Measurements from ENCODE around the gene MAP2K4.
A peak's percentile ranks its signal among the peaks of the same experiment; 100 is the strongest.

MAP2K4 gene

DNA sequence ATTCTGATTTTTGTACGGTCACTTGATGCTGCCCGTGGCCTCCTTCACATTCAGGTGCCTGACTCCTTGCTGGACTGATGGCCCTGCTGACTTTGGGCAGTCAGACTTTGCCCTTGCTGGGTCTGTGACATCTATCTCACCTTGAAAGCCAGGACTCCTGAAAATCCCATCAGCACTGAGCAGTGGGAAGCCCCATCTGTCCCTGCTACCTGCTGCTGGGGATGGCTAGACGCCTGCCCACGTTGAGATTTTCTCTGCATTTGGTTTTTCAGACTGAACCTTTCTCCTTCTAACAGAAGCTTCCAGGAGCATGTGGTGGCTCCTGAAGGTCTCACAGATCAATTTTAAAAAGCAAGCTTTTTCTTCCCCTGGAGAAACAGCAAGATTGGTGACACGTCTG is 13.2 kb upstream of the MAP2K4 start:
- TF ChIP-seq, protein P1, sequence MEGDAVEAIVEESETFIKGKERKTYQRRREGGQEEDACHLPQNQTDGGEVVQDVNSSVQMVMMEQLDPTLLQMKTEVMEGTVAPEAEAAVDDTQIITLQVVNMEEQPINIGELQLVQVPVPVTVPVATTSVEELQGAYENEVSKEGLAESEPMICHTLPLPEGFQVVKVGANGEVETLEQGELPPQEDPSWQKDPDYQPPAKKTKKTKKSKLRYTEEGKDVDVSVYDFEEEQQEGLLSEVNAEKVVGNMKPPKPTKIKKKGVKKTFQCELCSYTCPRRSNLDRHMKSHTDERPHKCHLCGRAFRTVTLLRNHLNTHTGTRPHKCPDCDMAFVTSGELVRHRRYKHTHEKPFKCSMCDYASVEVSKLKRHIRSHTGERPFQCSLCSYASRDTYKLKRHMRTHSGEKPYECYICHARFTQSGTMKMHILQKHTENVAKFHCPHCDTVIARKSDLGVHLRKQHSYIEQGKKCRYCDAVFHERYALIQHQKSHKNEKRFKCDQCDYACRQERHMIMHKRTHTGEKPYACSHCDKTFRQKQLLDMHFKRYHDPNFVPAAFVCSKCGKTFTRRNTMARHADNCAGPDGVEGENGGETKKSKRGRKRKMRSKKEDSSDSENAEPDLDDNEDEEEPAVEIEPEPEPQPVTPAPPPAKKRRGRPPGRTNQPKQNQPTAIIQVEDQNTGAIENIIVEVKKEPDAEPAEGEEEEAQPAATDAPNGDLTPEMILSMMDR (IDR thresholded peaks at IDR 0.05; ENCODE audit: control insufficient read depth, extremely low read depth, insufficient read depth): no peak
- no peak overlapping the region for H3K4me3 ChIP-seq (ENCODE audit: low read depth, low read length)

DNA sequence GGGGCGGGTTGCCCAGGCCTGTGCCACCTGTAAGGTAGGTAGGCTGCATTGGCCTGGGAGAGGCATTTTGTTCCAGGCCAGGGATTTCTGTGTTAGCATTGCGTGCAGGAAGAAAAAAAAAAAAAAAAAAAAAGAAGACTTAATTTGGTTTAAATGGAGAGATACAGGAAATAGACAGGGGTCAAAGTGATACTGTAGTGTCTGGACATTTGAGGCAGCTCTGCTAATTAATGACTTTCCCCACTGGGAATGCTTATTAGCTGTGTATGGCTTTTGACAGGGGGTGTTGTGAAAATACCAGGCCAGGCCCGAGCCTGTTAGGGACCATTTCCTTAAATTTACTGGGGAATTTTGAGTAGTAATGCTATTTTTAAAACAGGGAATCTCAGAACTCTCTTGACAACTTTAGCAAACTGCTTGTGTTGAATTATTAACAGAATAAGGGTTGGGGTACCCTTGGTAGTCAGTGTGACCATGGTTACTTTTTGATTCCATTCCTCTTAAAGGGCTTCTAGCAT is 1.0 kb downstream of the MAP2K4 start:
- TF ChIP-seq, protein P1 (IDR thresholded peaks at IDR 0.05; ENCODE audit: control insufficient read depth, extremely low read depth, insufficient read depth): no peak
- no peak for DNase-seq (ENCODE audit: low read depth)
- H3K4me3 ChIP-seq (ENCODE audit: low read depth, low read length): peak overlapping the region; percentile 64

More for the DNA sequence above, 13.2 kb upstream of the MAP2K4 start:
- DNase-seq (ENCODE audit: low read depth): no peak

DNA sequence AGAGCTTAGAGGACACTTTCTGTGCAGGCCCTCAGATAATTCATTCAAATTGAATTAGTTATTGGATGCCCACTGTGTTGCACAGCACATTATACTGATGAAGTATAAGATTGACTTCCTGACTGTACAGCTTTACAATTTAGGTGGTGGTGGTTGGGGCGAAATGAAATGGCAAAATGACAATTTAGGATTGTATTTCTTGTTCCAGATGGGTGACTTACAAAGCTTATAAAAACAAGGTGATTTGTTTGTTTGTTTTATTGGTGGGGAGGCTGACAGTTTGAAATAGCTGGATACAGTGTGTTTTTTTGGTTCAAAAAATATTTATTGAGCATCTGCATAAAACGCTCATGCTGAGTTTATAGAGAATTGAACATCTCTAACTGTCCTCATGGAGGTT is 1.6 kb downstream of the MAP2K4 start:
- TF ChIP-seq, protein P1 (IDR thresholded peaks at IDR 0.05; ENCODE audit: control insufficient read depth, extremely low read depth, insufficient read depth): no peak
- peak overlapping the region; percentile 64 for H3K4me3 ChIP-seq (ENCODE audit: low read depth, low read length)
- no peak for DNase-seq (ENCODE audit: low read depth)

DNA sequence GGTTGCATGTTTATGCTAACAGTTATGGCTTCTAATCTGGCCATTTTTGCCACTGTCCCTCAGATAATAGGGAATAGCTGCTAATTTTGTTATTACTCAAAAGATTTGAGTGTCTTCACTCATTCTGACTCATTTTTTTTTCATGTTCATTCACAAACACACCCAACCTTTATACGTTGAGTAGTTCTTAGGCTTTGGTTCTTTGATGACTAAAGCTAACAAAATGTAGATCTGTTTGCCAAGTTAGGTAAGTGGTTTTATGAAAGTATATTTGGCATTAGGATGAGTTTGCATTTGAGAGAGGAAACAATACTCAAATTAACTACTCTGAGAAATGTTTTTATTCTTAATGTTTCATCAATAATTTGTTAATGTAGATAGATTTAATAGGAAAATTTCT is 3.6 kb downstream of the MAP2K4 start:
- DNase-seq (ENCODE audit: low read depth): peak; percentile 48
- TF ChIP-seq, protein P1 (IDR thresholded peaks at IDR 0.05; ENCODE audit: control insufficient read depth, extremely low read depth, insufficient read depth): no peak
- no peak overlapping the region for H3K4me3 ChIP-seq (ENCODE audit: low read depth, low read length)

GRCh38 chr17:12027658-12028057 is 7.0 kb downstream of the MAP2K4 start:
- no peak overlapping the region for H3K4me3 ChIP-seq (ENCODE audit: low read depth, low read length)
- TF ChIP-seq, protein P1 (IDR thresholded peaks at IDR 0.05; ENCODE audit: control insufficient read depth, extremely low read depth, insufficient read depth): no peak
- DNase-seq (ENCODE audit: low read depth): no peak

DNA sequence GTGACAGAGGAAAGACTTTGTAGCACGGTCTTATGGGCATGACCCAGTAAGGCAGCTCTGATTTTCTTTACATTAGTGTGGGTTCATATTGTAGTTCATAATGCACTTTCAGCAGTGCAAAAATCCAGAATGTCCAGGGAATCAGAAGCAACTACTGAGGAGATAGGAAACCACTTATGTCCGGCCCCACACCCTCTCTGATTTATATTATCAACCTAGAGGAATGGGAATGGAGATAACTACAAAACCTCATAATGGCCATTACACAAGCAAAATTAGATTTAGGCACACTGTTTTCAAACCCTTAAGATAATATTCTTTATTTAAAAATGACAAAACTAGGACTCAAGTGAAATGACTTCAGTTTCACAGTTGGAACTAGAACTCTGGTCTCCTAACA is 7.9 kb downstream of the MAP2K4 start:
- no peak for DNase-seq (ENCODE audit: low read depth)
- H3K4me3 ChIP-seq (ENCODE audit: low read depth, low read length): no peak overlapping the region
- TF ChIP-seq, protein P1 (IDR thresholded peaks at IDR 0.05; ENCODE audit: control insufficient read depth, extremely low read depth, insufficient read depth): no peak

- DNase-seq (ENCODE audit: low read depth): no peak
- TF ChIP-seq, protein P1 (IDR thresholded peaks at IDR 0.05; ENCODE audit: control insufficient read depth, extremely low read depth, insufficient read depth): no peak
- H3K4me3 ChIP-seq (ENCODE audit: low read depth, low read length): no peak overlapping the region
These were observed 13.9 kb downstream of the MAP2K4 start for GRCh38 chr17:12034538-12034937.

All from LNCaP clone FGC (cell line).